Kidney epithelial cell (primary cell): ENCODE measurements around the gene CADPS. TPM values are rescaled to one million over a fixed set of nuclear protein-coding genes. Genes with fewer than 3 reads are reported as not detected.
"Not testable (repeated sequence)": the region's sequence is repeated elsewhere in the genome, so short reads cannot be mapped to it uniquely, and the experiment has no call there.

Experiments used
- DNase-seq: peaks from one replicate; pipeline ENCODE4 v3.0.0-alpha.2; 2010; ENCODE audit warnings: low read depth
- H3K27me3 ChIP-seq: 2 replicates; pipeline ENCODE4 v1.6.0; 2011; ENCODE audit warnings: low read length; ENCODE audit not compliant: control insufficient read depth, insufficient read depth
- H3K36me3 ChIP-seq: 2 replicates; pipeline ENCODE4 v1.5.1; 2011; ENCODE audit warnings: low read length; ENCODE audit not compliant: control insufficient read depth, insufficient read depth
- H3K4me3 ChIP-seq: 2 replicates; pipeline ENCODE4 v1.5.1; 2011; ENCODE audit warnings: low read depth, mild to moderate bottlenecking, control low read depth, low read length
- CTCF ChIP-seq: IDR thresholded peaks from 2 replicates; pipeline ENCODE4 v1.5.1; 2011; ENCODE audit warnings: mild to moderate bottlenecking, moderate library complexity, low read length, control low read depth, inconsistent platforms; ENCODE audit not compliant: insufficient read depth, poor library complexity, severe bottlenecking
- total RNA-seq: library from RNA; depleted of rRNA; stranded (reverse); fragments of >200 nt; gene quantifications from 2 replicates; pipeline ENCODE4 v1.2.3, GENCODE V29; 2015

CADPS gene
- total RNA-seq, 1 donor from 2014 or later, result 0.08 TPM

DNA sequence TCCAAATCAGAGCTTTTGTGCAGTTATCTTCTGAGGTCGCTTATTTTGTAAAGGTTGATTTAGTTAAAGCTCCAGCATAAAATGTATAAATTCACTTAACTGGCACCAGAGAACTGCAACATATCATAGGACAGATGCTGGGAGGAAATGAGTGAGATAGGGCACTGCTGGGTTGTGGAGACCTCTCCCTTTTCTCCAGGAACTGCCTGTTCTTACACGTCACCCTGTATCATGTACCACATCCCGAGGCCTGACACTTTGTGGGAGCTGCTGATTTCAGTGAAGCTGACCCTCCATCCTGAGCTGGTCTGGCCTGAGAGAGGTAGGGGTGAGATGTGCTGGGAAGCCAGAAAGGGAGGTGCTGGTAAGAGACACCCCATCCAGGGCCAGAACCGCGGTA is 288.0 kb downstream of the CADPS start:
- no peak overlapping the region for H3K4me3 ChIP-seq
- no peak for DNase-seq
- no peak for TF ChIP-seq CTCF
- H3K36me3 ChIP-seq, result no peaks in the 10 kb centered on the region
- H3K27me3 ChIP-seq, result no peaks in the 10 kb centered on the region

GRCh38 chr3:62586356-62586755 is 288.9 kb downstream of the CADPS start:
- no peak overlapping the region for H3K4me3 ChIP-seq
- no peak for TF ChIP-seq CTCF
- no peaks in the 10 kb centered on the region for H3K36me3 ChIP-seq
- H3K27me3 ChIP-seq, result no peaks in the 10 kb centered on the region
- DNase-seq, result no peak

DNA sequence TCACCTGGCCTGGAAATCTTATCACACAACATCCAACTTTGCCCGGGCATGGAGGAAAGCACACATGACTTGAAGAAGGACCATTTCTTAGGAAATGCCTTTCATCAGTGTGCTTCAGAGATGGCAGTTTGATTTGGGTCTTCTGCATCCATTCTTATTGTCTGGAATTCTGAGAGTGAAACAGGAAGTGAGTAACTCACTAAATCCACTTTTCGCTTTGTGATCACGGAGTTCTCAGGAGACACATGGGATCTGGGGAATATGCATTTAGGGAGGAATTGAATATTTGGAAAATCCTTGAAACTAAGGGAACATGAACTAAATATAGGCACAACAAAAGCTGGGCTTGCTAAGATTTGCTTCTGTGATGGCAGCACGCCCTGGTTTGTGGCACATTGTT is 289.4 kb downstream of the CADPS start:
- no peak for TF ChIP-seq CTCF
- no peak for DNase-seq
- H3K4me3 ChIP-seq, result no peak overlapping the region

DNA sequence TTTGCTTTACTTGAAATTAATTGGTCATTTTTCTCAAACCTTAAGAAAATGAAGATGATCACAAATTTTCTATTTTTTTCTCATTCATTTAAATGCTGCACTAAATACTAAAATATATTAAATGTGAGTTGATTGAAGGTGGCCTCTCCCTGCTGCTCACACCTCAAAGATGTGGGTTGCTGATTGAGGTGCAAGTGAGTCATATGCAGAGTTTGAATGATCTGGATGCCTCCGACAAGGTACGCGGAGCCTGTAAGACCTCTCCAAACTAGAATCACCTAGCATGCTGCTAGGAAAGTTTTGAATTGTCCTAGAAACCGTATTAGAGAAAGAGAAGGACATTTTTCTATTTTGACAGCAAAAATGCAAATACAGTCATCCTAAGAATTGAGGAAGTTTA is 290.6 kb downstream of the CADPS start:
- Histone ChIP-seq H3K27me3 (no peaks in the 10 kb centered on the region), H3K36me3 (no peaks in the 10 kb centered on the region), H3K4me3 (no peak overlapping the region)
- no peak for DNase-seq
- no peak for TF ChIP-seq CTCF

More for the DNA sequence above, 289.4 kb downstream of the CADPS start:
- Histone ChIP-seq H3K27me3 (no peaks in the 10 kb centered on the region), H3K36me3 (no peaks in the 10 kb centered on the region)

DNA sequence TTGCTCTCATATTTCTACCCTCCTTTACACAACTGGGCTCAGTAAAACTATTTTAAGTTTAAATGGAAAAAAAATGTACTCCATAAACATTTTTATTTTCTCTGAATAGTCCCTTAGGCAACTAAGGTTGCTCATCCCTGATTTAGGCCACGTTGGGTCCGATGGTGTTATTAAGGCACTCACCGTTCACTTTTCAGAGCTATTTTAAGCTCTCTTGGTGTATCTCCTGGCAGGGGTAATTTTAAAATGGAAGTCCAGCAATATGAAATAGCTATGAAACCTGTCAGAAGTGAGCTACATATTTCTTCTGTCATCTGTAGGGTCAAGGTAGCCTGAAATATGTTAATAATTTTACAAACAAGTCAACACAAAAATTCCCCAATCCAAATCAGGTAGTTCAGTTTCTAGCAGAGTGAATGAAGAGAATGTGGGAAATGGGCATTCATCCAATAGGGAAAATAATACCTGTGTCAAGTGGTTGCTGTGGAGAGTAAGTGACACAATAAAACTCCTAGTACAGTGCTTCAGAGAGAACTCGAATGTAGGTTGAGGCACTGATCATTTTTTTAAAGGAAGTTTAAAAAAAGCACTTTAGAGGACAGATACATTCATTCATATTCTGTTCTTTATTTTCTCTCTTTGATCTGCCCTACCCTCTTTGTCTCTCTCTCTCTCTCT is 292.6 kb downstream of the CADPS start:
- Histone ChIP-seq H3K36me3 (no peaks in the 10 kb centered on the region), H3K4me3 (no peak overlapping the region), H3K27me3 (no peaks in the 10 kb centered on the region)
- TF ChIP-seq CTCF, result no peak
- DNase-seq, result no peak

DNA sequence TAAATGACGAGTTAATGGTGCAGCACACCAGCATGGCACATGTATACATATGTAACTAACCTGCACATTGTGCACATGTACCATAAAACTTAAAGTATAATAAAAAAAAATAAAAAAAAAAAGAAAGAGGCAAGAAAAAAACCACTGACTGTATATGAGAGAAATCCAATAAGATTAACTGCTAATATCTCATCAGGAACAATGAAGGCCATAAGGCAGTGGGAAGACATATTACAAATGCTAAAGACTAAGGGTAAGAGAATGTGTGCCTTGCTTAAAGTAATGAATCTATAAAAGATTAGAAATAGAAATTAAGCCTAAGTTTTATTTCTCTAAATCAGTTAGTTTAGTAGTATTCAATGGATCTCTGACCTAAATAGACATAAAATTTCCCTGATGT is 294.7 kb downstream of the CADPS start:
- DNase-seq, H3K4me3 ChIP-seq, H3K36me3 ChIP-seq, H3K27me3 ChIP-seq: not testable (repeated sequence)
